ENCODE data around the gene ZHX3.

DNA sequence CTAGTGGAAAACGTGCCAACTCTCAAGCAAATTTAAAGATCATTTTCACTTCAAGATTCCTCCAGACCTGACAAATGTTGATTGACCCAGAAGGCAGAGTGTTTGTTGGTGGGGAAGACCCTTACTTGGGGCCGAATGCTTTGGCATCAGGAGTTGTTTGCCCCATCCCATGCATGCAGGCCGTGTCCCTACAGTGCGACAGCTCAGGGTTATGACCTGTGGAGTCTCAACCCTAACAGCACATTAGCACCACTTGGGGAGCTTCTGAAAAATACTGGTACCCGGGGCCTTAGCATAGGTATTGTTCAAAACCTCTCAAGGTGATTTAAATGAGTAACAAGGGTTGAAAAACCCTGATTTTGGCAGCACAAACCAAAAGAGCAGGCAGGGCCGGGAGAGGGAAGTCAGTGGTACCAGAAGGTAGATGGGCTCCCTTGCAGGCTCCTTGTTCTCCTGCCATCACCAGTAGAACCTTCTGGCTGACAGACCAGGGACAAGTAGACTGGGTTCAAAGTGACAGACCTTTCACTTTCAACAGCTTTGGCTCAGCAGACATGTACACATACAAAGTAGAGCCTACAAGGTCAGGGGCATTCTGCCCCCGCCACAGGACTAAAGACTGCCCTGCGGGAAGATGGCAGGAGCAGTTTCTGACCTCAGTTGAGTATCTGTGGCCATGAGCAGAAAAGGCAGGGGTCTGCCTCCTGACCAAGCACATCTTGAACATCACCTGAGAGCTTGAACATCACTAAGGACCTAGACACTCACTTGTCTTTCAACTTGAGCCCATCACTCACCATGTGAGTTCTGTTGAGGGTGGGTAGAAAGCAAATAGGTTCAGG is 140.6 kb downstream of the ZHX3 start:
- TF ChIP-seq, protein P1, sequence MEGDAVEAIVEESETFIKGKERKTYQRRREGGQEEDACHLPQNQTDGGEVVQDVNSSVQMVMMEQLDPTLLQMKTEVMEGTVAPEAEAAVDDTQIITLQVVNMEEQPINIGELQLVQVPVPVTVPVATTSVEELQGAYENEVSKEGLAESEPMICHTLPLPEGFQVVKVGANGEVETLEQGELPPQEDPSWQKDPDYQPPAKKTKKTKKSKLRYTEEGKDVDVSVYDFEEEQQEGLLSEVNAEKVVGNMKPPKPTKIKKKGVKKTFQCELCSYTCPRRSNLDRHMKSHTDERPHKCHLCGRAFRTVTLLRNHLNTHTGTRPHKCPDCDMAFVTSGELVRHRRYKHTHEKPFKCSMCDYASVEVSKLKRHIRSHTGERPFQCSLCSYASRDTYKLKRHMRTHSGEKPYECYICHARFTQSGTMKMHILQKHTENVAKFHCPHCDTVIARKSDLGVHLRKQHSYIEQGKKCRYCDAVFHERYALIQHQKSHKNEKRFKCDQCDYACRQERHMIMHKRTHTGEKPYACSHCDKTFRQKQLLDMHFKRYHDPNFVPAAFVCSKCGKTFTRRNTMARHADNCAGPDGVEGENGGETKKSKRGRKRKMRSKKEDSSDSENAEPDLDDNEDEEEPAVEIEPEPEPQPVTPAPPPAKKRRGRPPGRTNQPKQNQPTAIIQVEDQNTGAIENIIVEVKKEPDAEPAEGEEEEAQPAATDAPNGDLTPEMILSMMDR (IDR thresholded peaks at IDR 0.05), result no peak
- no peak for TF ChIP-seq POLR2A (IDR thresholded peaks at IDR 0.05)
